Epithelial cell of proximal tubule (primary cell): ENCODE data around the gene SARDH. TPM values are rescaled to one million over a fixed set of nuclear protein-coding genes. Genes with fewer than 3 reads are reported as not detected.

Source experiments
- DNase-seq: peaks from one replicate; pipeline ENCODE4 v3.0.0-alpha.2; 2011; ENCODE audit warnings: low read depth
- H3K4me3 ChIP-seq: 2 replicates; pipeline ENCODE4 v1.5.1; 2011; ENCODE audit warnings: low read depth, mild to moderate bottlenecking, low read length
- CTCF ChIP-seq: conservative IDR thresholded peaks from 2 replicates; pipeline ENCODE4 v1.5.1; 2012; ENCODE audit warnings: low read depth, mild to moderate bottlenecking, low read length
- total RNA-seq: library from RNA; depleted of rRNA; stranded (reverse); fragments of >200 nt; gene quantifications from 2 replicates; pipeline ENCODE4 v1.2.3, GENCODE V29; 2015

SARDH gene
- total RNA-seq, 1 donor from 2014 or later, result 0.92 TPM

GRCh38 chr9:133616643-133617405 is 121.3 kb downstream of the SARDH start:
- H3K4me3 ChIP-seq, result no peak overlapping the region
- TF ChIP-seq CTCF, result no peak
- DNase-seq, result no peak

- no peak for TF ChIP-seq CTCF
- DNase-seq, result no peak
- H3K4me3 ChIP-seq, result no peak overlapping the region
Observed at GRCh38 chr9:133615606-133616188, 122.5 kb downstream of the SARDH start.

GRCh38 chr9:133615186-133615585 is 123.0 kb downstream of the SARDH start:
- DNase-seq, result no peak
- no peak for TF ChIP-seq CTCF
- no peak overlapping the region for H3K4me3 ChIP-seq

- H3K4me3 ChIP-seq, result no peak overlapping the region
- no peak for DNase-seq
- TF ChIP-seq CTCF, result no peak
Observed at GRCh38 chr9:133614678-133615077, 123.5 kb downstream of the SARDH start.

- no peak overlapping the region for H3K4me3 ChIP-seq
- TF ChIP-seq CTCF, result no peak
- DNase-seq, result no peak
Observed at GRCh38 chr9:133614056-133614455, 124.1 kb downstream of the SARDH start.

Other genes starting within 250 kb of the SARDH start
- not detected in 2 replicates for gene MYMK, start 213.4 kb downstream of the SARDH start, total RNA-seq
- not detected in 2 replicates for gene ADAMTSL2, start 203.6 kb downstream of the SARDH start, total RNA-seq
- not detected in 2 replicates for gene FAM163B, start 129.0 kb downstream of the SARDH start, total RNA-seq
- gene DBH, start 102.0 kb downstream of the SARDH start, total RNA-seq, result not detected in 2 replicates